Activated T-cell treated with anti-CD3 and anti-CD28 coated beads for 48 hours (primary cell): ENCODE results near the gene TXN2.

Source experiments
- DNase-seq: peaks from one replicate; pipeline ENCODE4 v3.0.0-alpha.2; 2020; ENCODE audit warnings: low read depth

Gene TXN2

DNA sequence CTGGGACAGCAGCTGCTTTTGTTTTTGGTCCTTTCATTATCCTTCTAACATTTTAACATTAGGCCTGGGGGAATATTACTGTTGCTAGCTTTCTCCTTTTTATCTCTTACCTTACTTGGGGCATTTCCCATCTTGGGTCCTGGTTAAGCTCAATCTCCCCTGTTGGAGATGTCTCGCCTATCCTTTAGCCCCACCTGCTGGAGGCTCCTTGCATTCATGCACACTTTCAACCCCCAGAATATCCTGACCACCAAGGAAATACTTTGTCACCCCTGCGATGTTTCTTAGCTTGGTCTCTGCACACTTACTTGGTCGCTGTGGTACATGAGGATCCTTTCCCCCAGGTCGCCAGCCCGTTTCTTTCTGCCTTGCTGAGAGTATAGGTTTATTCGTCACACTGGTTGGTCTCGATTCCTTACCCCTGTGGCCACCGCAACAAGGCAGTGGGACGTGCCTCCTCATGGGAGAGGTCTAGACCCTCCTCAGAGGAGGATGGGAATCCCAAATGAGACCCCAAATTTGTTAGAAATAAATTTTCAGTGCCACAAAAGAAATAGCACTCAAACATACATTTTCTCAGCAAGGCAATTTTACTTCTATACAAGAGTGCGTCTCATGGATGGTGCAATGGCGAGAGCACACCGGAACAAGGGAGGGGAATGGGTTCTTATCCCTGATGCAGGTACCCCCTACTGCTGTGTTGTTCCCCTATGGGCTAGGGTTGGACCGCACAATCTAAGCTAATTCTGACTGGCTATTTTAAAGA lies 5.4 kb upstream of the TXN2 start:
- DNase-seq: peak; percentile 46

DNA sequence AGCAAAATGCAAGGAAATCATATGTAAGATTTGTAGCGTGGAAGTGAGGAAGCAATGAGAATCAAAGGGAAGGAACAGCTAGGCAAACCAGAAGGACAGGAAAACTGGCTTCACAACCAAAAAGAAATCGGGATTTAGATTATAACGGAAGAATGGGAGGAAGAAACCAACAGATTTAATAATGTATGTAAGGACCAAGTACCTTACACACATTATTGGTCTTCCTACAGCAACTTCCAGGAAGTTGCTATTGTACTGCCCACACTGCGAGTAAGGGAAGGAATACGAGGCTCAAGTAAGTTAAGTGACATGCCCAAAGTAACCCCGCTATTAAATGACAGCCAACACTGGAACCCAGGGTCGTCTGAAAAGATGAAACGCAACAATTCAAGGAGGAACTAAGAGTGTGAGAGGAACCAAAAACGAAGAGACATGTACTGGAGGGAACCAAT lies 473 bp downstream of the TXN2 start:
- DNase-seq: no peak

DNA sequence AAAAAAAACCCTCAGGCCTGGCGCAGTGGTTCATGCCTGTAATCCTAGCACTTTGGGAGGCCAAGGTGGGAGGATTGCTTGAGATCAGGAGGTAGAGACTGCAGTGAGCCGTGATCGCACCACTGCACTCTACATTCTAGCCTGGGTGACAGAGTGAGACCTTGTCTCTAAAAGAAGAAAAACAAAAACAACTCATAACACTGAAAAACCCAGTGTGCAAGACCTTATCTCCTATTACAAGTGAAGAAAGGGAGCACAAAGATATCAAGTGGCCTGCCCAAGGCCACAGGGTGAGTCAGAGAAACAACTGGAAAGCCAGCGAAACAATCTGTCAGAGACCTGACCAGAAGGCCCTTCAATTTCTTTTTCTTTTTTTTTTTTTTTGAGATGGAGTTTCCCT lies 2.5 kb downstream of the TXN2 start:
- no peak for DNase-seq

DNA sequence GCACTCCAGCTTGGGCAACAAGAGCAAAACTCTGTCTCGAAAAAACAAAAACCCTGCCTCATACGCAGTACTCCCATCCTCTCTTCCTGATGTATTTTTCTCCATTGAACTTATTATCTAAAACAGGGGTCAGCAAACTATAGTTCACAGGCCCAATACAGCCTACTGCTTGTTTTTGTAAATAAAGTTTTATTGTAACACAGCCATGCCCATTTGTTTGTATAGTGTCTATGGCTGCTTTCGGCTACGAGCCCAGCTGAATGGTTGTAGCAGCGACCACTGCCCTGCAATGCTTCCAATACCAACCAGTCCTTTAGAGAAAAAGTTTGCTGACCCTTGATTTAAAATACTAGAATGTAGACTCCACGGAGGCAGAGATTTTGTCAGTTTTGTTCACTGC lies 6.1 kb downstream of the TXN2 start:
- DNase-seq: no peak

DNA sequence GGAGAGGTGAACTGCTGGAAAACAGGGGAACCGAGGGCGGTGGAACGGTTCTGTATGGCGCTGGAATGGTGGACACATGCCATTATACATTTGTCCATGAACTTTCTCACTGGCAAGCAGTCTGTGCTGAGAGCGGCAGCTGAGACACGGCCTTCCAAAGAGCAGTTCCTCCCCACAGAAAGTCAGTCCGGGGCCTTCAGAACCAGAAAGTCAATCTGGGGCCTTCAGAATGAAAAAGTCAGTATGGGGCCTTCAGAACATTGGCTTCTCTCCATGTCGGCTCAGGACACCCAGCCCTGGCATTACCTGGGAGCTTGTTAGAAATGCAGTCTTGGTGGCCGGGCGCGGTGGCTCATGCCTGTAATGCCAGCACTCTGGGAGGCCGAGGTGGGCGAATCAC lies 8.8 kb downstream of the TXN2 start:
- DNase-seq: no peak

DNA sequence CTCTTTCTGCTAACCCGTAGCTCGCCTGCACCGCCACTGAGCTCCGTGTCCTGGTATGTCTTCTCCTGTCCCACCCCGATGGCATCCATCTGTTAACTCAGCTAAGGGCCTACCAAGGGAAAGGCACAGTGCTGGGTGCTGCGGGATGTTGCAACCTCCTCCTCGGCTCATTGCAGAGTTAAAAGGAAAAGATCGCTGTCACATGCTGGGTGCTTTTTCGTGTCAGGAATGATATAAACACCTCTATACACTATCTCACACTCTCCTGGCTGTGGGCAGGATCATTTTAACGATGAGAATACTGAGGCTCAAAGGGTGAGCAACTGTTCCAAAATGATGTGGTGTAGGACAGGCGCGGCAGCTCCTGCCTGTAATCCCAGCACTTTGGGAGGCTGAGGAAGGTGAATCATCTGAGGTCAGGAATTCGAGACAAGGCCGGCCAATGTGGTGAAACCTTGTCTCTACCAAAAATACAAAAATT lies 10.1 kb downstream of the TXN2 start:
- no peak for DNase-seq

DNA sequence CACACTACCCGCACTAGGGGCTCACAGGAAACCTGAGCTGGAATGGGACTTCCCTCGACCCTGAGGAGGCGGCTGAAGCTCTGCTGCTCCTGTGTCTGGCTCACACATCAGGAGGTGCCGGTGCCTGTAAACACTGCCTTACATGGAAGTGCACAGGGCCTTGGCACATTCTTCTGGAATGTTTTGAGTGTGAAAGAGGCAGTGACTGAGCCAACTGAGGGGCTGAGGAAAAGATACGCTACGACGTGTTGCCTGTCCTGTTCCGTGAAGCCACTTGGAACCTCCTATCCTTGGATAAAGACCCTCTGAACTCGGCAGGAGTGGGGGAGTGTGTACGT lies 10.5 kb downstream of the TXN2 start:
- no peak for DNase-seq

DNA sequence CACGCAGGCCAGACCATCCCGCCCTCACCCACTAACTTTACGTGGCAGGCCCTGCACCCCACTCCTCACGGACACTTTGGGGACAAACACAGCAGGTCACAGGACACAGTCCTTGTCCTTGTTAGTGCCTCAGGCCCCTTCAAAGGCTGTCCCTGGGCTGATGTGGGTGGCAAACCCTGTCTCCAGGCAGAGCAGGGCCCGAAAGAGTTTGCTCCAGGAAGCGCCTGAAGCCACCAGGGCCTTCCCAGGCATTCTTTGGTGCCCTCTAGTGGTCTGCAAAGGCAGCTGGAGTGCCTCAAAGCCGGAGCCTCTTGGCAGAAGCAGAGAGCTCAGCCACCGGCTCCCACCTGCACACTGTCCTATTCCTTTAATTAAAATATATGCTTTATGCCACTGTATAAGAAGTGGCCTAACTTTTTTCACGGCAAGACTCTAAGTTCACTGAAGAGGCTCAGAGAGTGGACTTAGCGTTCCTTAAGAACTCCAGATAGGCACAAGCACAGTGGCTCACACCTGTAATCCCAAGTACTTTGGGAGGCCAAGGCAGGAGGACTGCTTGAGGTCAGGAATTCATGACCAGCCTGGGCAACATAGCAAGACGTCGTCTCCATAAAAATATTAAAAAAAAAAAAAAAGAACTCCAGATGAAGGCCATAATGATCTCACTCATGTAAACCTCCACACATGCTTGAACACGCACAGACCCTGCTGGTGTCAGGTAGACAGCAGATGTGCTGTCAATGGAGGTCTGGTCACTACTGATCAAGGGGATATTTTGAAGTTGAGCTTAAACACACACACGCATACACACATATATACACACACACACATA lies 11.1 kb downstream of the TXN2 start:
- peak; percentile 65 for DNase-seq

DNA sequence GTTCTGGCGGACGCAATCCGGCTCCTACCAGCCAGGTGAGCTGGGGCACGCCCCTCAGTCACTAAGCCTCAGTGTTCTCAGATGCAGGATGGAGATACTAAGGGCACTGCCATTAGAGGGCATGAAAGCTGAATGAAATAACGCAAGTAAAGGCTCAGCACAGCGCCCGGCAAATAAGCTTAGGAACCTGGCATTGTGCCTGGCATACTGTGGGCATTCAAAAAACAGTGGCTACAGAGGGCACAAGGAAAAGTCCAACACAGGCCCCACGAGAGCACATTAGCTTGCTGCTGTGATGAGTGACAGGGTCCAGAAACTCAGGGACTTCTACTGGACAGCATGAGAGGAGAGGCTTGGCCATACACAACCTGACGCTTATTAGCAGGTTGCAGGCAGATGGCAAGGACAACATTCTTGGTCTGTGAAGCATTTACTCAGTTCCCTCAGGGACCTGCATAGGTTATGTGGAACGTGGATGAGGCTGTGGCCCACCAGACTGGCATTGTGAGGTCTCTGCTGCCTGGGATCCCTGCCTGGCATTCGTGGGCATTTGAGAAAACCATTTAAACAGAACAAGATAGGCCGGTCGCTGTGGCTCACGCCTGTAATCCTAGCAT lies 12.2 kb downstream of the TXN2 start:
- DNase-seq: no peak

DNA sequence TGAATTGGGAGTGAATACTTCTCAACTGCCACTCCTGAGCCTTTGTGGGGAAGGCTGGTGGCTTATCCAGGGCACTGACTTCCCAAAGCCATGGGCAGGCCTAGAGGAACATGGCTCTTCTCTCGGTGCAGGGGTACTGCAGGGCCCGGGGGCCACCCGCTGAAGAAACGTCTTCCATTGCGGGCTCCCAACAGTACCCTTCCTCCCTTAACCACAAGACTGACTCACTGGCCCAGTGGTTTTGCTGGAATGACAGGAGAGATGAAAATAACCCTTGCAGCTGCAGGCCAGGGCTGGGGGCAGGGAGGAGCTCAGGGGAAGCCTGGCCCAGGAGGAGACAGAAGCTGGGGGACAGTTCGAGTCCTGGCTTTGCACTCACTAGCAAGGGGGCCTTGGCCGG lies 13.5 kb downstream of the TXN2 start:
- no peak for DNase-seq

DNA sequence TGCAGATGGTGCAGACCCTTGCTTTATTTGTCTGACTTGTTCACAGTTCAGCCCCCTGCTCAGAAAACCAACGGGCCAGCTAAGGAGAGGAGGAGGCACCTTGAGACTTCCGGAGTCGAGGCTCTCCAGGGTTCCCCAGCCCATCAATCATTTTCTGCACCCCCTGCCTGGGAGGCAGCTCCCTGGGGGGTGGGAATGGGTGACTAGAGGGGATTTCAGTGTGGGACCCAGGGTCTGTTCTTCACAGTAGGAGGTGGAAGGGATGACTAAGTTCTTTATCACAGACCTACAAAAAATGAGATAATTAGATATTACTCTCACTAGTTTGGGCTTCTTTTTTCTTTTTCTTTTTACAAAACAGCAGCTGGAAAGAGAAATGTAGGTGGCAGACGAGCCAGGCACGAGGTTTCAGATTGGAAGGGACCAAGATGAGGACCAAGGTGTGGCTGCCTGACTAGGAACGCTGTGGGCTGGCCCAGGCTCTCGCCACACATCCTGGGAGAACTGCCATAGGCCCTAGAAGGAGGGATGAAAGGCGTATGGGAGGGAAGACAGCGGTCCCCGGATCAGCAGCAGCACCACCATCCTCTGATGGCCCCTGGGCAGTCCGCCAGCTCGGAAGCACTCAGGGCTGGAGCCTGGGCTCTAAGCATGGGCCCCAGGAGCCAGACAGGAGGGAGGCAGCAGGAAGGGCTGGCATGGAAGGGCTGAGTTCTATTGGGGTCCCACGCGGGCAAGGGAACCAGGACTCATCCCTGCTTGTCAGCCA lies 14.2 kb downstream of the TXN2 start:
- DNase-seq: no peak

DNA sequence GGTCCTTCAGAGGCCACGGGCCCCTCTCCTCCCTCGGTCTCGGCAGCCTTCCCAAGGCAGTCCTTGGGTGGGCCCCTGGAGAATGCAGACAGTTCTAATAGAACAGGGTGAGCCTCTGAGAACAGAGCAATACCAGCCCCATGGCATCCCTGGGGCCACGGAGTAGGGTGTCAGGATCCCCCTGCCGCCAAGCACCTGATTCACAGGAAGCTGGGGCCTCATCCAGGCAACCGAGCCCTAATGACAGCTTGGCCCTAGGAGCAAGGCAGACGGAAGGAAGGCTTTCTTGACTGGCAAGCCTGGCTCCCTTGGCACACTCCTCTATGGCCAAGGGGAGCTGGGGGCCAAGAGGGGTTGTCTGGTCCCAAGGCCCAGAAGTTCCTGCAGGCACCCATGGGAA lies 15.2 kb downstream of the TXN2 start:
- no peak for DNase-seq

DNA sequence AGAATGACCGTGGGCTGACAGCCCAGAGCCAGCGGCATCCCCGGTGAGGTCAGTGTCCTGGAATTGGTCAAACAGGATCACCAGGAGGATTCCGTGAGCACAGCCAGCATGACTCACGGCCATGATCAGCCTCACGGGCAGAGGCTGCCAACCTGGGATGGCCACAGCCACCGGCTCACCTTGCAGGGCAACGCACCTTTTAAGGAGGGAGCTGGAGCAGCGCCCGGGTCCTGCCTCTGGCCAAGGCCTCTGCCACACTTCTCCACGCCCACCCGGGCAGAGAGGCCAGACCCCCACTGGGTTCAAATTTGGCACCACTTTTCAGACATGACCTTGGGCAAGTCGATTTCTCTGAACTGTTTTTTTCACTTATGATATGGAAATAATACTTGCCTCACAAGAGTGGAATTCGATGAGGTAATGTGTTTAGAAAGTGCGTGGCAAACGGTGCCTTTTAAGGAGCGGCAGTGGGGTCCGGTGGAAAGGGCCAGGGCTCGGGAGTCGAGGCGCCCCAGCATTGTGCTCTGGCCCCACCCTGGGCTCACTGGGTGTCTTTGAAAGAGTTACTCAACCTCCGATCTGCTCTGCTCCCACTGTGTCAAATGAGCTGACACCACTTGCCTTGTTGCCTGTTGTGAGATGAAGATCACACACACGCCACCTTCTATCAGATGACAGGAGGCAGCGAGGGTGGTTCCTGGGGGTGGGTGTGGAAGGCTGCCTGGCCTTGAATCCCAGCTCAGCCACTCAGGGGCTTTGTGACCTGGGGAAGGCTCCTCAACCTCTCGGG lies 16.0 kb downstream of the TXN2 start:
- no peak for DNase-seq

DNA sequence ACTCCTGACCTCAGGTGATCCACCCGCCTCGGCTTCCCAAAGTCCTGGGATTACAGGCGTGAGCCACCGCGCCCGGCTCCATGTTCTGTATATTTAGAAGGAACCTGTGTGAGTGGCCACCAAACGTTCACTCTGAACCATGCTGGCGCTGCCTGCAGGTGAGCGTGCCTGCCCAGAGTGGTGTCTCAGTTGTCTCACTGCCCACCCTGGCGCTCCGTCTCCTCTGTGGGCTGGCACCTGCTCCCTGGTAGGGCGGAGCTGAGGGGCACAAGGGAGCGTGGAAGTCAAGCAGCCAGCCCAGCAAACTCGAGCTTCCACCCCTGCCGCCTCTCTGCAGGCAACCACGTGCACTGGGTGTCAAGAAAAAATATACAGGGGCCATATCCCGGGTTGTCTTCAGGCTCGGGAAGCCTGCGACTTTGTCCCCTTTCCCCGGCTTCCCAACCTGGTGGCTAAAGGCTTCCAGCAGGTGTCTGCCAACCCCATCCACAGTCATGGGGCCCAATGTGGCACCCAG lies 16.7 kb downstream of the TXN2 start:
- no peak for DNase-seq

DNA sequence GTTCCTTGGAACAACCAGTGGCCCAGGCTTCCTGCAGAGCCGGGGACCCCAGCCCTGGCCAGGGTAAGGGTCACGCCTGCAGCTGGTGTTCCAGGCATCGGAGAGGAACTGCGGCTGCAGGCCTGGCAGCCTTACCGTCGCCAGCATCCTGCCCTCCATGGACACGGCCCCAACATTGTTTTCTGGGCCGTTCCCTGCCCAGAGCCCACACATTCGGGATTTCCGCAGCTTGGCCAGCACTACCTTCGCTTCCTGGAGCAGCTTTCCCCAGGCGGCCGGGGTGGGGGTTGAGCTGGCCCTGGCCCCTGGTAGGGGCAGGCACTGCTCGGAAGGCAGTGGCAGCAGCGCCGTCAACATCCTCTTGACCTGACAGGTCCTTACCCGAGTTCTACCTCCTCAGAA lies 17.7 kb downstream of the TXN2 start:
- DNase-seq: no peak

DNA sequence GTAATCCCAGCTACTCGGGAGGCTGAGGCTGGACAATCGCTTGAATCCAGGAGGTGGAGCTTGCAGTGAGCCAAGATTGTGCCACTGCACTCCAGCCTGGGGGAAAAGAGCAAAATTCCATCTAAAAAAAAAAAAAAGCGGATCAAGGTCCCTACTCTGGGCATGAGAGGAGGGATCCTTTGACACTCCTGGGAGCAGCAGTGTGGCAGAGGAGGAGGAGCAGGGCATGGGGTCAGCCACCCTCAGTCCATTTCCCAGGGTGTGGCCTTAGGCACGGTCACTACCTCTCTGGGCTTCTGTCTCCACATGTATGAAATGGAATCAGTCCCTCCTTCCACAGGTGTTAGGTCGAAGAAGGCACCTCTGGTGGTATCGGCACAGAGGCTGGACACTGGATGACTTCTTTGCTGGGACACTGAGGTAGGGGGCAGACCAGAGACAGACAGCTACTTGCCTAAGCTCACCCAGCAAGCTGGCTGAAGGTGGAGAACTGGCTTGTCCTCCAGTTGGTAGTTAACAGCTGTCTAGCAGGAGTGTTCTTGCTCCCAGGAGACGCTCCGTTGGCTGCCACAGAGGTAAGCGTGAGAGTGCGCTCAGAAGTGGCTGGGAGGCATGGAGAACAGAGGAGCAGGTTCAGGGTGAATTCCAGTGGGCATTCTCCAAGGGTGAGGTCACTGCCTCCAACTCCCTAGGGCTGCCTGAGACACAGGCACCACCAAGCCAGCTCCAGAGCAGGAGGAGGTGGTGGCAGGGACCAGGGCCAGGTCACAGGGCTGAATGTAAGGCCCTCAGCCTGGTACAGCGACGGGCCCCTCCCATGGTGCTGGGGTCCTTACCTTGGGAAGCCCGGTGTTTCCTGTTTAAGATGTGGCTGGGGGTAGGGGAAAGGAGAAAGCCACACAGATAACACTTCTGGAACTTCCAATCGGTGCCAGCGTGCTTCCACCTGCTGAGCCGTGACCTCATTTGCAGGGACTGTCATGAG lies 19.5 kb downstream of the TXN2 start:
- DNase-seq: no peak

DNA sequence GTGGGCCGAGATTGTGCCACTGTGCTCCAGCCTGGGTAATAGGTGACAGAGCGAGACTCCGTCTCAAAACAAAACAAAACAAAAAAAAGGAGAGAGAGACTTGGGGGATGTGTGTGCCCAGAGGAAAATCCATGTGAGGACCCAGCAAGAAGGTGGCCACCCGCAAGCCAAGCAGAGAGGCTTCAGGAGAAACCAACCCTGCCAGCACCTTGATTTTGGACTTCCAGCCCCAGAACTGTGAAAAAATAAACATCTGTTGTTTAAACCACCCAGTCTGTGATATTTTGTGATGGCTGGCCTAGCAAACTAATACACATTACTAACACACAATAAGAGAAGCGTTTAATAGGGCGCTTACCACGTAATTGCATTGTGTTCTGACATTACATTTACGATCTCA lies 21.2 kb downstream of the TXN2 start:
- DNase-seq: no peak

DNA sequence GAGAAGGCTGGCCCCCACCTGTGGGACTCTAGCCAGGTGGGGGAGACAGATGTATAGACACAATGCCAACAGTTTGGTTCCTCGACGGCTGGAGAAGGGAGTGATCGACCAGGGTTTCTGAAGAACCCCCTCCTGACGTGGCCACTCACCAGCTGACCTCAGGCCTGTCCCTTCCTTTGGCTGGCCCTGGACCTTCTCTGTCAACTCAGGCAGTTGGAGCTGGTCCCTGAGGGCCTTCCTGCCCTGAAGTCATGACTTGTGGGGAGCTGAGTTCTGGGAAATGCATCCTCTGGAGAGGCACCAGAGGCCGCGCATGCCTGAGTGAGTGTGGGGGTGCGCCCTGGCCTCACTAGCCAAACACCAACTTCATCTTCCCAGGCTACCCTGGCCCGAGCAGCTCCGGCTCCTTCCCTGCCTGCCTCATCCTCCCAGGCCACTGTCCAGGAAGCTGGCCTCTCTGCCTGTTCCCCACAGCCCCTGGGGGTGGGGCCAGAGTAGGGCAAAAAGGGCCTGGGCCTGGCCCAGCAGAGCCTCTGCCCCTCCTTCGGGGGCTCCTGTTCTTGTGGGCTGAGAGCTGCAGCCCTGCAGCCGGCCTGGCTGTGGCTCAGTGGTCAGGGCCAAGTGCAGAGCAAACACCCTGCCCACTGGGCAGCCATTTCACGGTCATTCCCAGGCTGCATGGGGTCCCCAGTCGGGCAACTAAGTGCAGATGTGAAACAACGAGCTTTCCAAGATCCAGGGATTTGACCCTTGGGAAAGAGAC lies 23.6 kb downstream of the TXN2 start:
- DNase-seq: no peak

DNA sequence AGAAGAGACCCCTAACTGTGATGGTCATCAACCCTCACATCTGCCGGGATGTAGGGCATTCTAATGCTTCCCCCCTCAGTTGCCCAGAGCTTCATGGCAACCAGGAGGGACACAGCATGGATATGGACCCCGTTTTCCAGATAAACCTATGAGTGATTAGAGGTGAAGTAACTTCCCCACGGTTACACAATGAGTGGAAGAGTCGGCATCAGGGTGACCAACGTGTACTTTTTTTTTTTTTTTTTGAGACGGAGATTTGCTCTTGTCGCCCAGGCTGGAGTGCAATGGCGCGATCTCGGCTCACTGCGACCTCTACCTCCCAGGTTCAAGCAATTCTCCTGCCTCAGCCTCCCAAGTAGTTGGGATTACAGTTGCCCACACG lies 25.0 kb downstream of the TXN2 start:
- no peak for DNase-seq
